Activated CD4-positive, alpha-beta T cell treated with anti-CD3 and anti-CD28 coated beads, Interleukin-2, Interleukin-4, amounts not matched to agents 100 ng/mL and 50 ng/mL, durations not matched to agents 16 hours and 8 hours (primary cell): ENCODE measurements around the gene EEPD1.
"Not testable (repeated sequence)": the region's sequence is repeated elsewhere in the genome, so short reads cannot be mapped to it uniquely, and the experiment has no call there.

Experiments
- DNase-seq: peaks from one replicate; pipeline ENCODE4 v3.0.0-alpha.2; 2020; ENCODE audit warnings: low spot score

Gene EEPD1

GRCh38 chr7:36253699-36254098 lies 100.6 kb downstream of the EEPD1 start:
- DNase-seq: no peak

GRCh38 chr7:36258510-36259259 lies 105.6 kb downstream of the EEPD1 start:
- DNase-seq: not testable (repeated sequence)

GRCh38 chr7:36260481-36260880 lies 107.4 kb downstream of the EEPD1 start:
- no peak for DNase-seq

- DNase-seq: no peak
Measured at GRCh38 chr7:36261019-36261754, 108.1 kb downstream of the EEPD1 start.

- no peak for DNase-seq
Measured at GRCh38 chr7:36262309-36263094, 109.4 kb downstream of the EEPD1 start.

- DNase-seq: no peak
Measured at GRCh38 chr7:36263095-36263484, 110.0 kb downstream of the EEPD1 start.

- DNase-seq: no peak
Measured at GRCh38 chr7:36264123-36264801, 111.2 kb downstream of the EEPD1 start.

- DNase-seq: no peak
Measured at GRCh38 chr7:36264913-36265516, 112.0 kb downstream of the EEPD1 start.

- DNase-seq: no peak
Measured at GRCh38 chr7:36265680-36266079, 112.6 kb downstream of the EEPD1 start.

GRCh38 chr7:36266190-36266589 lies 113.1 kb downstream of the EEPD1 start:
- no peak for DNase-seq

- DNase-seq: no peak
Measured at GRCh38 chr7:36266683-36267082, 113.6 kb downstream of the EEPD1 start.

- DNase-seq: no peak
Measured at GRCh38 chr7:36272211-36272566, 119.1 kb downstream of the EEPD1 start.

- no peak for DNase-seq
Measured at GRCh38 chr7:36272567-36273269, 119.7 kb downstream of the EEPD1 start.

GRCh38 chr7:36273836-36274235 lies 120.8 kb downstream of the EEPD1 start:
- no peak for DNase-seq

GRCh38 chr7:36275735-36276284 lies 122.8 kb downstream of the EEPD1 start:
- no peak for DNase-seq

- DNase-seq: no peak
Measured at GRCh38 chr7:36276428-36277248, 123.6 kb downstream of the EEPD1 start.

- DNase-seq: no peak
Measured at GRCh38 chr7:36277249-36277542, 124.1 kb downstream of the EEPD1 start.

GRCh38 chr7:36278069-36278619 lies 125.1 kb downstream of the EEPD1 start:
- DNase-seq: no peak

GRCh38 chr7:36278620-36279172 lies 125.6 kb downstream of the EEPD1 start:
- no peak for DNase-seq
